Limb (tissue), 2 donors: ENCODE results near the gene MAD1L1.

Source experiments
- DNase-seq, 2 donors: peaks; one replicate each; pipeline ENCODE4 v3.0.0-alpha.2; 2016; ENCODE audit errors: extremely low spot score in 2 of 2

Gene MAD1L1

GRCh38 chr7:2105917-2106316 is 126.8 kb downstream of the MAD1L1 start:
- no peak for DNase-seq

- DNase-seq, result no peak
Observed at GRCh38 chr7:2105280-2105679, 127.5 kb downstream of the MAD1L1 start.

GRCh38 chr7:2104716-2105115 is 128.0 kb downstream of the MAD1L1 start:
- DNase-seq, result peak in 1 of 2 donors; percentile 61

- peak; percentile 79 to 88 for DNase-seq
Observed at GRCh38 chr7:2104107-2104710, 128.5 kb downstream of the MAD1L1 start.

GRCh38 chr7:2103071-2103898 is 129.5 kb downstream of the MAD1L1 start:
- DNase-seq, result no peak

- DNase-seq, result no peak
Observed at GRCh38 chr7:2102375-2102723, 130.4 kb downstream of the MAD1L1 start.

GRCh38 chr7:2101630-2102374 is 130.9 kb downstream of the MAD1L1 start:
- no peak for DNase-seq

GRCh38 chr7:2100278-2101208 is 132.2 kb downstream of the MAD1L1 start:
- DNase-seq, result no peak

GRCh38 chr7:2099048-2099957 is 133.4 kb downstream of the MAD1L1 start:
- DNase-seq, result no peak

GRCh38 chr7:2098496-2098895 is 134.2 kb downstream of the MAD1L1 start:
- no peak for DNase-seq

- no peak for DNase-seq
Observed at GRCh38 chr7:2098056-2098455, 134.7 kb downstream of the MAD1L1 start.

GRCh38 chr7:2097492-2097891 is 135.3 kb downstream of the MAD1L1 start:
- DNase-seq, result no peak

- no peak for DNase-seq
Observed at GRCh38 chr7:2096692-2097387, 135.9 kb downstream of the MAD1L1 start.

GRCh38 chr7:2095436-2095835 is 137.3 kb downstream of the MAD1L1 start:
- DNase-seq, result no peak

GRCh38 chr7:2094454-2095045 is 138.2 kb downstream of the MAD1L1 start:
- DNase-seq, result no peak

GRCh38 chr7:2093843-2094220 is 138.9 kb downstream of the MAD1L1 start:
- DNase-seq, result no peak

GRCh38 chr7:2093215-2093842 is 139.4 kb downstream of the MAD1L1 start:
- DNase-seq, result no peak

GRCh38 chr7:2092279-2092678 is 140.5 kb downstream of the MAD1L1 start:
- no peak for DNase-seq
